COR-L47 (cell line): Measurements from ENCODE around the gene PDGFD.

Source experiments
- DNase-seq: peaks from one replicate; lab custom pipeline; 2025; lab: John Stamatoyannopoulos, UW

The PDGFD gene

GRCh38 chr11:104093426-104094280, 70.3 kb downstream of the PDGFD start:
- DNase-seq = no peak

DNA sequence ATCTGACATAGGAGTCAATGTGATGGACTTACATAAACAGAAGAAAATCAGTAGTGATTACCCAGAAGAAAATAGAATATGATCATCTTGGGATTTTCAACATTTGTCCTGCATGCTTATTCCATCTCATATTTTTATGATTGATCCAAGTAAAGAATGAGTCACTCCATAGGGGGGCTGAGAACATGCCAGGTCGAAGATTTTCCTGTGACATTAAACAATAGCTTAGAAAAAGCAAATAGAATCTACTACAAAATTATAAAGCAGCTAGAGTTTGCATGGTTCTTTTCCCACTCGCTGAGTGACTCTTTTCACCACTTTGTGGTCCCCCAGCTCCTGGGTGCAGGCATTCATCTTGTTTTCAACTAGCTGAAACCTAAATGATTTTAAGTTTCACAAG, 71.2 kb downstream of the PDGFD start:
- DNase-seq = no peak

DNA sequence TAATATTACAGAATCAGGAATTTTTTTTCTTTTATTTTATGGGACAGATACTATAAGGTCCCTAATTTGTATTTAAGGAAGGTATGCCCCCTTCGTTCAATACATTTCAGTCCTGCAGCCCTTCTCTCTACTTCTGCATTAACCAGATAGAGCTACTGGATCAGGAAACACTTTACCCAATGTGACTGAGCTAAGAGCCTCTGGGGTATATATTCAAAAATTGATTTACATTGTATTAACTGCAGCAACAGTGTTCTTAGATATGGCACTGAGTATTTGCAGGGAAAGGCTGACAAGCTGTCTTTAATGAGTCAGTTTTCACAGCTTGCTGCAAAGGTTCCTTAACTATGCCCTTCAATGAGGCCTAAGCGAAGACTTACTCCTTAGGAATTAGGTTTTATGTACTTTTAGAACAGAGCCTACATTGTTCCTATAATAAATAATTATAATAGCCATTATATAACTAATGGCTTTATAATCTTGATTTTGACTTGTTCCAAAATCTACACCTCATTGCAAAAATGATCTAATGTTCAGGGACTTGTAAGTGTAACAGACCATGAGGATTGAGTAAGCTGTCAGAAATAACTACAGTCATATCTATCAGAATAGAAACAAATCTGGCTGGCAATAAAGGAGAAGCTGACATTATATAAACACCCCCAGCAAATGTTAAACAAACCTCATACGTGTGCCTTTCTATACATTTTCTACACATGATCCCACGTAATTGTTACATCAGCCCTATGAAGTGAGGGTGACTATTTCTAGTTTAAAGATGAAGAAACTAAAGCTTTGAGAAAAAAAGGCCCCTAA, 72.5 kb downstream of the PDGFD start:
- no peak for DNase-seq

DNA sequence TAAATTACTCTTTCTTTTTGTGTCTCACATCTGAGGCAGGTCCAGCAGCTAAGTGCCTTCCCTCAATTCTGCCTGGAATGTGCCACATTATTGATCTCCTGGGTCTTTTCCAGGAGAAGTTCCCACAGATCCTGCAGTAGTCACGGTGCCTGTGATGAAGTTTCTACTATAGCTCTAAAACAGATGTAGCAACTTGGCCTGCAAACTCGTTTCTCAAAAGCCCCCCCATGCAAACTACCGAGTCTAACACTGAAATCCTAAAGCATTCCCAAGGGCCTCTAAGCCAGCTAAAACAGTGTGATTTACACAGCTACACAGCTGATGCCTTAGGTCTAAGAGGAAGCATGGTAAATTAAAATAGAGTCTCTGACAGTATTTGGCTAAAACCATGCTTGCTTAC, 73.2 kb downstream of the PDGFD start:
- no peak for DNase-seq

DNA sequence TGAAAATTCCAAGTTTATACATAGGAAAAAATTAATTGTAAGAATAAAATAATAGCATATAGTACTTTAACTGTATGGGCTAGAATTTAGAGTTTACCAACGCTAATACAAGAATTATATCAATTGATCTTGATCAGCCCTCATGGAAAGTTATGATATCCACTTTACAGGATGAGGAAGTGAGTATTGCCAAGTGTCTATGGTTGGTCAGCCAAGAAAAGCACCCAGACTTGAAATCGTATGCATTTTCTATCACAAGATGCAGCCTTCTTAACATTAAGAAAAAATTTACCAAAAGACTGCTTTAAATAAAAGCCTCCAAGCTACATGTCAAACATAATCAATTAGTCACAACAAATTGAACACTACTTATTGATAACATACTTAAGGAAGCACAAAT, 74.5 kb downstream of the PDGFD start:
- DNase-seq = no peak

DNA sequence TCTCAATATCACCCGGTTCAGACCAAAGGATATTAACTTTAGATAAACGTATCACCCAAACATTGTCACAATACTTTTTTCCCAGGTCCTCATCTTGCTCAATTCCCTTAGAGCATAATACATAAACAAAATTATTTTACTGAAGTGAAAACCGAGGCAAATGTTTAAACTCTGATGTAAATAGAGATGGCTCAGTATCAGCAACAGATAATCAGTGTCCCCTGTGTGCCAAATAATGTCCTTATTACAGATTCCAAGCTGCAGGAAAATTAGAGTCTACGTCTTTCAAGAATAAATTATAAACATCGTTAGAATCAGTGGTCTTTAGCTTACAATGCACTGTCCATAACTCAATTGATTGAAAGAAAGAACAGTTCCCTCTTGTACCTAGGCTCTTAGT, 77.3 kb downstream of the PDGFD start:
- no peak for DNase-seq

GRCh38 chr11:104078995-104079394, 85.0 kb downstream of the PDGFD start:
- no peak for DNase-seq

DNA sequence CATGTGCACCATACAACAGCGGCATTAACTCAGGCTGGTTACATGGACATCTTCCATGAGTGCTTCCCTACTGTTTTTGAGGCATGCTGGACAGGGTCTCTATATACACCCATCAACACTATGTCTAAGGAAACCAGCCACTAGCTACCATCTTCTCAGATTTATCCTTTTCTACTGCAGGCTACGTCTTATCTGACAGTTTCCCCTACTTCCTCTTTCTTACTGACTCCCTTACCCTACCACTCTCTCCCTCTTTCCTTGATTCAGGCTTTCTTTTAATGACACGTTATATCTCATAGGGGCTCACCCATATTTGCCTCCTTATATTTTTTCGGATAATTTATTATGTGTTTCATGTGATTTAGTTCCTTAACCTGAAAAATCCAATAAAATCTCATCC, 85.7 kb downstream of the PDGFD start:
- DNase-seq = no peak

DNA sequence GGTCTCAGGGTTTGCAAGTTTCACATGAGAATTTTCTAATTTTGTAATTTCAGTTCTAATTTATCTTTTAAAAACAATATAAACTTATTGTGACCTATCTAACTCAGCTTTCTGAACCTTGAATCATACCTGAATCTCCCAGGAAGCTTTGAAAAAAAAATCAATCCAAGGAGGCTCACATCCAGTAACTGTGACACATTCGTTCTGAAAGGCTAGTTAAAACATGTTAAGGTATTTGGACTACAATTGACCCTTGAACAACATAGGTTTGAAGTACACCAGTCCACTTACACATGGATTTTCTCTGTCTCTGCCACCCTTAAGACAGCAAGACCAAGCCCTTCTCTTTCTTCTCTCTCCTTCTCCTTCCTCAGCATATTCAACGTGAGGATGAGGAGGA, 87.5 kb downstream of the PDGFD start:
- no peak for DNase-seq

GRCh38 chr11:104075706-104076105, 88.2 kb downstream of the PDGFD start:
- no peak for DNase-seq

DNA sequence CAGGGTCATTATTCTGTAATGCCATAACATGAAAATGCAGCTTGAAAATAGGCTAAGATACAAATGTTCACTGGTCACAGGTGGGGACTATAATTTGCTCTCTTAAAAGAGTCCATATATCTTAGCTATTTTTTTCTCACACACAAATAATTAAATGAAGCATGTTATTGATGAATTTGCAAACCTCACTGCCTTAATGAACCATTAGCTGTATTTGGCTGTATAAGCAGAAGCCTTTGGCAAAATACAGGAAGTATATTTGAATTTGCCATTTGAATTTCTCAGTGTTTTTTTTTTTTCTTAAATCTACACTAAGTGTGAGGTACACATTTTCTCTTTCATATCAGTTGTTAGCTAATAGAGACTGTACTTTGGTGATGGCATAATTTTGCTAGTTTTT, 88.9 kb downstream of the PDGFD start:
- no peak for DNase-seq

DNA sequence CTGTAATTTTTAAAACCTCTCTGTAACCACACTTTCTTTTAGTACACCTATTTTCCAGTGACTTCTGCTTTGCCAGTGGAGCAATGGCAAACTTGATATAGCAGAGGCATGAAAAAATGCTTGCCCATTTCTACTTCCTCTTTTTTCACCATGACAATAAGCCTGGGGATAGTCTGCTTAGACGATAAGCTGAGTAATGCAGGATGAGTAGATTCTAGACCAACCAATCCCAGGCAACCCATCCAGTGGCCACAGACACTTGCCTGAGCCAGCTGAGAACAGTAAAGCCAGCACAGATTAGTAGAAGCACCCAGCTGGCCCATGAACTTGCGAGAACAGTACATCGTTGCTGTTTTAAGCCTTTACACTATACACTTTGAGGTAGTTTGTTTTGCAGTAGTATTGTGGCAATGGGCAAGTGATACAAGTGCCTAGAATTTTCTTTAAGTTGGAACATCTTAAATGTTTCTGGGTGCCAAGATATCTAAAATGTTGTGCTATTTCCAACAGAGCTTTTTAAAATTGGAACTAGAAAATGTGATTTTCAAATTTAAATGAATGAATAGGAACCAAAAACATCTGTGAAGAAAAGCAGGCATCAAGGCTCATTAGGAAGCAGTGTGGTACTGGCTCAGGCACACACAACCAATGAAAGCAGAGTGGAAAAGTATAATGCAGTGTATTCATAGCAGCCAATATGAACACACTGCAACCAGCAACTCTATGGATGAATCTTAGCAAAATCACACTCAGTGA, 89.8 kb downstream of the PDGFD start:
- no peak for DNase-seq

- no peak for DNase-seq
These were observed 96.4 kb downstream of the PDGFD start for GRCh38 chr11:104067534-104067933.

GRCh38 chr11:104064034-104064630, 99.8 kb downstream of the PDGFD start:
- DNase-seq = no peak

- no peak for DNase-seq
These were observed 102.0 kb downstream of the PDGFD start for GRCh38 chr11:104061853-104062521.

GRCh38 chr11:104060820-104061219, 103.1 kb downstream of the PDGFD start:
- DNase-seq = no peak

- DNase-seq = no peak
These were observed 103.7 kb downstream of the PDGFD start for GRCh38 chr11:104060004-104060794.

DNA sequence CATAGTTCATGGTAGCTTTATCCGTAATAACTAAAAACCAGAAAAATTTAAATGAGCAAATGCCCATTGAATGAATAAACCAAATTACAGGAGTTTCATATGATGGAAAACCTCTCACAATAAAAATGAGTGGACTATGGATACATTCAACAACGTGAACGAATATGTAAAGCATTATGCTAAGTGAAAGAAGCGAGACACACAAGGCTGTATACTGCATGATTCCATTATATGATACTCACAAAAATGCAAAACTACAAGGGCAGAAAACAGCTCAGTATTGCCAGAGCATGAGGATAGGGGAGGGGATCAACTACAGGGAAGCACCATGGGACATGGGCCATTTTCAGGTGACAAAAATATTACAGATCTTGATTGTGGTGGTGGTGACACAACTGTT, 105.3 kb downstream of the PDGFD start:
- no peak for DNase-seq

- DNase-seq = no peak
These were observed 106.0 kb downstream of the PDGFD start for GRCh38 chr11:104057908-104058307.

DNA sequence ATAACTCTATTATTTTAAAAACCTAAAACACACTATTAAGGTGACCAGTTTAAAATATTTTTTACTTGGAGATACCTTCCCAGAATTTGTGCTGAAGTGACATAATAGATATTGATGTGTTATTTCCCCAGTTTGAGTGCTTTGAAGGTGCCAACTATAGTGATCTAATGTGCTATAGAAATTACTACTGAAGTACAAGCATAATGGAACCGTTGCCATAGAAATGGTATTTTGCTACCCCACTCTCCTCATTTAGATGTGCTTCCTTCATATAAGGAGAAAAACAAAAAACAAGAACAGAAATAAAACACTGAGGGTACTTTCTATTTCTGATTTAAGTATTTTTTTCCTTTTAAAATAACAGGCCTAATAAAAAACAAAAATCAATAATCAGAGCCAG, 108.4 kb downstream of the PDGFD start:
- no peak for DNase-seq
